Skeletal muscle satellite cell (primary cell): ENCODE results near the gene MYLK4.

Experiments
- H3K27me3 ChIP-seq: 2 replicates; pipeline ENCODE4 v1.7.0; 2013; ENCODE audit warnings: low read length; ENCODE audit not compliant: control insufficient read depth, insufficient read depth
- H3K36me3 ChIP-seq: 2 replicates; pipeline ENCODE4 v1.7.0; 2013; ENCODE audit warnings: mild to moderate bottlenecking, control low read depth, low read length; ENCODE audit not compliant: insufficient read depth
- H3K4me1 ChIP-seq: 2 replicates; pipeline ENCODE4 v1.7.0; 2013; ENCODE audit warnings: low read length; ENCODE audit not compliant: control insufficient read depth, insufficient read depth
- H3K4me2 ChIP-seq: 2 replicates; pipeline ENCODE4 v1.7.0; 2013; ENCODE audit warnings: mild to moderate bottlenecking, low read length
- H3K4me3 ChIP-seq: 2 replicates; pipeline ENCODE4 v1.7.0; 2013; ENCODE audit warnings: low read length
- H3K9ac ChIP-seq: 2 replicates; pipeline ENCODE4 v1.7.0; 2013; ENCODE audit warnings: mild to moderate bottlenecking, low read depth, low read length, moderate library complexity
- H3K9me3 ChIP-seq: replicated peaks from 2 replicates; pipeline ENCODE4 v1.7.0; 2013; ENCODE audit warnings: mild to moderate bottlenecking, control low read depth, low read length

MYLK4 gene

DNA sequence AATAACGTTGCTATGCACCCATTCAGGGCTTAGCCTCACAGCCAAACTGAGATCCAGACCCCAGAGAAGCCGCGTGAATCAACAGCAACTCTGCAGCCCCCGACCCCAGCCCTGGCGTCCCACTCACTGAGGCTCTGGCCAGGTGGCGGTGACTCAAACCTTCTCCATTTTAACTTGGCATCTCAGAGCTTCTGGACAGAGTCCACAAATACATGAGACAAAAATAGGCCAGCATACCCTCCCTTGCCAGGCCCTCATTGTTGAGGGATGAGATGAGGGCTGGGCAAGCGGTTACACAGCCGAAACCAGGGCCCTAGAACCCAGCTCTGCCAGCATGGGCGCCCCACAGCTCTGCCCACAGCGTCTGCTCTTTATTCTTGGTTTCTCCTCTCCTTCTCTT, 118.4 kb downstream of the MYLK4 start:
- Histone ChIP-seq H3K36me3 (no peaks in the 10 kb centered on the region), H3K4me1 (peaks cover 42% of the 10 kb centered on the region), H3K27me3 (no peaks in the 10 kb centered on the region), H3K4me2 (no peak overlapping the region), H3K9ac (peak overlapping the region; percentile 6), H3K9me3 (no peaks in the 10 kb centered on the region), H3K4me3 (no peak overlapping the region)

DNA sequence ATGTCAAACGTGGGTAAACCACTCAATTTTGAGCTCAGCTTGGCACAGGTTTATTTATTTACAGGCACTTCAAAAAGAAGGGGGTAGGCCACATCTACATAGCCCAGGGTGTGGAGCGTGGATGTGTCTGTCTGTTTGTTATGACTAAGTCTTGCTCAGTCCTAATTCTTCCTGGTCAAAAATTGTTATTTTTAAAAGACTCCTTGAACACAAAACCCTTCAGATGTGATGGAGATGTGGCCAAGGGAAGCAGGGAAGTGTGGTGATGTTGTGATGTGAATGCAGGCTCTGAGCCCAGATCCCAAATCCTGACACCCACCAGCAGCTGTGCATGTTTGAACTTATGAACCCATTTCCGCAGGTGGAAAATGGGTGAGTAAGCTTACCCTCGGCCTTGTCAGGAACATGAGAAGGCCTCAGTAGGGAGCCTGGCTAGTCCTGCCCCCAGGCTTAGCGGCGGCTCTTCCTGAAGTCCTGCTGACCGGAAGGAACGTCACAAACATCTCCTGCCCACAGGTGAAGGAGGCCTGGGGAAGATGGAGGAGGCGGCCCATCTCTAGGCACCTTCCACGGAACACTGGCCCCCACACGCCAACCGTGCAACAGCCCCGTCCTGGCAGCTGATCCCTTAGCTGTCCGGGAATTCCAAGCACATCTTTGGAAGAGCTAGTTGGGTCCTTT, 119.7 kb downstream of the MYLK4 start:
- Histone ChIP-seq H3K4me1 (peaks cover 51% of the 10 kb centered on the region), H3K4me2 (peak overlapping the region; percentile 57), H3K4me3 (peak overlapping the region; percentile 0), H3K27me3 (no peaks in the 10 kb centered on the region), H3K9me3 (no peaks in the 10 kb centered on the region), H3K9ac (peak overlapping the region; percentile 51), H3K36me3 (no peaks in the 10 kb centered on the region)

DNA sequence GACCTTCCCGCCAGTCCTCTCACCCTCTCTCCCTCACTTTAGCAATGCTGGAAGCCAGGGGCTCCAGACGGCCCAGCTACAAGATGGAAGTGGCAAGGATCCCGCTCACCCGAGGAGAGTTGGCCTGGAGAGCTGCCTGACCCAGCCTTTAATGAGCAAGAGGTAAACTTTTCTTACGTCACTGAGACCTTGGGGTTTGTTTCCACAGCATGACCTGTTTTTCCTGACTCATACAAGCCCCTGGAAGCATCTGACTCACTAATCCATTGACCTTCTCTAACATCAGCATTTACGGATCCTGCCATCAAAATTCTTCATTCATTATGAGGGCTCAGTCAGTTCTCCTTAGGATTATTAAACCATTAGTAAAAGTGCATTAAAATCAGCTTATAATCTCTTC, 120.4 kb downstream of the MYLK4 start:
- Histone ChIP-seq H3K4me3 (no peak overlapping the region), H3K4me1 (peaks cover 51% of the 10 kb centered on the region), H3K36me3 (no peaks in the 10 kb centered on the region), H3K4me2 (peak overlapping the region; percentile 57), H3K9ac (peak overlapping the region; percentile 51), H3K27me3 (no peaks in the 10 kb centered on the region), H3K9me3 (no peaks in the 10 kb centered on the region)

DNA sequence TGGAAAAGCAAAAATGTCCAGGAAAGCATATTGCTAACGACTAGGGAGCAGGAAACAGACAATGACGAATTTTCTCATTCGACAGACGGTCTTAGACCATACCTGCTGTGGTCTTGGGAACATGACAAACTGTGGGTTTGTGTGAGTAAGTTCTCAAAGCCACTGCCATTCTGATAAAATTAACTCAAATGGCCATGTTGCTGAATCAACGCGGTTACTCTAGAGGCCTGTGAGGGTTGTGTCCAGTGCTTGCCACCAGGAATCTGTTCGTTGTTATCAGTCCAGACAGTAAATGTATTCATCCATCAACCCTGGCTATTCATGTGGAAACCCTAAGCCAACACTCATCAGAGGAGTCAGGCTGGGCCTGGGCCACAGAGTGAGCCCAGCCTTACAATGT, 124.3 kb downstream of the MYLK4 start:
- no peak overlapping the region for H3K4me3 ChIP-seq
- no peak overlapping the region for H3K4me2 ChIP-seq
- no peaks in the 10 kb centered on the region for H3K36me3 ChIP-seq
- no peaks in the 10 kb centered on the region for H3K9me3 ChIP-seq
- H3K9ac ChIP-seq = no peak overlapping the region
- peaks cover 41% of the 10 kb centered on the region for H3K4me1 ChIP-seq
- peaks cover 4% of the 10 kb centered on the region for H3K27me3 ChIP-seq

DNA sequence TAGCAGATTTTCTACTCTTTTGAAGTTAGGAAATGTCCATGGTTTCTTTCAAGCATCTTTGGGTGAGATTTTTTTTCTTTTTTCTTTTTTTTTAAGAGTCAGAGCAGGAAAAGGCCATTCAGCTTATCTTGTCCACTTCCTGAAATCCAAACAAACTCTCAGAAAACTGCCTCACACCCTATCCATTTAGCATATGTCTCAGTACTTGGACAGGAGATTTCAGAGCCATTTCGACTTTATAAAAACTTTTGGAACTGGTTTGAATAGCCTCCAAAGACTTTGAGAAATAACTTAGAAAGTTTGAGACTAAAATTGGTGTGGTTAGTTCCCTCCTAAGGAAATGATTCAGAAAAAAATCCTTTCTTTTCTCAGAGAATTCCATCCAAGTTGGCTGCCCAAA, 125.1 kb downstream of the MYLK4 start:
- Histone ChIP-seq H3K27me3 (peaks cover 4% of the 10 kb centered on the region), H3K4me2 (no peak overlapping the region), H3K4me3 (no peak overlapping the region), H3K36me3 (no peaks in the 10 kb centered on the region), H3K9me3 (no peaks in the 10 kb centered on the region), H3K9ac (no peak overlapping the region), H3K4me1 (peaks cover 33% of the 10 kb centered on the region)

DNA sequence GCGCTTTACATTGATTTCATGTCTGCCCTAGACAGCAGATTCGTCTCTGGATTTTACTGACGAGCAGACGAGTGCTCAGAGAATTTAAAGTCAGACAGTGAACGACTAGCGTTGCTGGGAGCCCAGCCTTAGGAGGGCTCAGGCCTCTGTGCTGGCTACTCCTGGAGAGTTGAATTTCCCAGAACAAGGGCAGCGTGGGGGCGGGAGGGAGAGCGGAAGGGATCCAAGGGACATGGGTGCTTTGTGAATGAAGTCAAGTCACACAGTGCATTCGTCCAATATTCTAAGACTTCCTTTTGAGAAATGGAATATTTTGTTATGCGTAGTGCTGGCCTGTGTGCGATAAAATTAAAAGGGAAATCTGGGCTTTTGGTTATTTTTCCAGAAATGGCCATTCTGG, 126.5 kb downstream of the MYLK4 start:
- Histone ChIP-seq H3K27me3 (peaks cover 18% of the 10 kb centered on the region), H3K4me3 (no peak overlapping the region), H3K9ac (no peak overlapping the region), H3K4me1 (peaks cover 25% of the 10 kb centered on the region), H3K36me3 (no peaks in the 10 kb centered on the region), H3K9me3 (no peaks in the 10 kb centered on the region), H3K4me2 (no peak overlapping the region)

DNA sequence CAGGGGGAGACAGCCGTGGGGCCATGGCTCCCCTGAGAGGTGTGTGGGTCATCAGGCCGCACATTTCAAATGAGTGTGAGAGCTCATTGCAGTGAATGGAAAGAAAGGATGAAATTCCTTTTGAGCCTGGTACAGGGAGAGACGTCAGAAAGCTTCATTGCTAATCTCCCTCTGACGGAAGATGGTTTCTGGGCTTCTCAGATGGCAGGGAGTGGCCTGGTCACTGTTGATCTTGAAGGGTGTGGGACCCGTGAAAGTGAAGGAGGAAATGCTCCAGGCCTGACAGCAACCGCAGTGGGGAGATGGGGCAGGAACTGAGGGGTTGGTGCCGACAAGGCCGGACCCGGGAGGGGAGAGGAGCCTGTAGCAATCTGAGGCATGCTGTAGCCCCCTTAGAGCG, 127.4 kb downstream of the MYLK4 start:
- Histone ChIP-seq H3K9me3 (no peaks in the 10 kb centered on the region), H3K4me2 (peak overlapping the region; percentile 50), H3K9ac (peak overlapping the region; percentile 39), H3K36me3 (no peaks in the 10 kb centered on the region), H3K27me3 (peaks cover 25% of the 10 kb centered on the region), H3K4me1 (peaks cover 25% of the 10 kb centered on the region), H3K4me3 (no peak overlapping the region)

DNA sequence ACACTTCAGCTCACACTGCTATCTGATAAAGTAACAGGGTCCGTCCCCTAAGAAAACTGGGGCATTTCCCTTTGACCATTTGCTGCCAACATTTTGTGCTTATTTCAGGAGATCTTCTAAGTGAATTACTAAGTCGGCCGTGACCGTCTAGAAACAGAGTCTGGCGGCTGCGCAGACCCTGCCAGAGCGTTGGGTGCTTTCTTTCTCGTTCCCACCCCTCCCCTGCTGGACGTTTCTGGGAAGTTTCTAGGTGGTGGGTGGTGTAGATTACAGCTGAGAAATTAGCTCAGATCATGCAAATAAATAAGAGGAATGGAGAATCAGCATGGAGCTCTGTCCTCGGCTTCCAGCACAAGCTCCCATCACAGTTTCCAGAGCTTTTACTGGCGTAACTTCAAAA, 128.1 kb downstream of the MYLK4 start:
- no peak overlapping the region for H3K4me3 ChIP-seq

DNA sequence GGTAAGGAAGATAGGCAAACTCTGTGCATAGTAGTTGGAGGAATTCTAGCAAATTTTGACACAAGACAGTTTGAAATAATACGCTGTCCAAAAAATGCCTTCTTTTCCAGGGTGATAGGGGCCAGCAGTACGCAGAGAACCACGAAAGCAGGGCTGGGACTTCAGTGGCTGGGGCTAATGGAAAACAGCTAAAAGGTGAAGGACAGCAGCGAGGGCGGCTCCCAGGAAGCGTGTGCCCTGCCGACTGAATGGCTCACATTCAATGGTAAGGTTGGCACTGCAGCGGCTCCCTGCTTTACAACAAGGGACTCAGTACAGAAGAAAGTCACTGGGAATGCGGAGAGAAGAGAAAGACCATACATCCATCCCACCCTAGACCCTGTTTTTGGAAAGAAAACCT, 131.1 kb downstream of the MYLK4 start:
- Histone ChIP-seq H3K4me3 (no peak overlapping the region), H3K4me2 (no peak overlapping the region), H3K4me1 (peaks cover 15% of the 10 kb centered on the region), H3K36me3 (no peaks in the 10 kb centered on the region), H3K27me3 (peaks cover 25% of the 10 kb centered on the region), H3K9ac (no peak overlapping the region), H3K9me3 (no peaks in the 10 kb centered on the region)

More for the DNA sequence above, 128.1 kb downstream of the MYLK4 start:
- H3K36me3 ChIP-seq = no peaks in the 10 kb centered on the region
- peaks cover 25% of the 10 kb centered on the region for H3K4me1 ChIP-seq
- H3K27me3 ChIP-seq = peaks cover 25% of the 10 kb centered on the region
- H3K9me3 ChIP-seq = no peaks in the 10 kb centered on the region
- H3K9ac ChIP-seq = no peak overlapping the region
- peak overlapping the region; percentile 50 for H3K4me2 ChIP-seq

DNA sequence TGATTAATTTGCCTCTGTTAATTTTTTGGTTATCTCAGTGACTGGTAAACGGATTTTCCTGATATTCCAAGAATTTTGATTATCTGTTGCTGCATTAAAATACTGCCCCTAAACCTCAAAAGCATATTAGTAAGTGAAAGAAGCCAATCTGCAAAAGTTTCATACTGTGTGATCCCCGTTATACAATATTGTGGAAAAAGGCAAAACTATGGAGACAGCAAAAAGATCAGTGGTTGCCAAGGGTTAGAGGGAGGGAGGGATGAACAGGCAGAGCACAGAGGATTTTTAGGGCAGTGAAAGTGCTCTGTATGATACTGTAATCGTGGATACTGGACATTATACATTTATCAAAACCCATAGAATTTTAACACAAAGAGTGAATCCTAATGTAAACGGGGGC, 133.0 kb downstream of the MYLK4 start:
- Histone ChIP-seq H3K9me3 (no peaks in the 10 kb centered on the region), H3K36me3 (no peaks in the 10 kb centered on the region)

DNA sequence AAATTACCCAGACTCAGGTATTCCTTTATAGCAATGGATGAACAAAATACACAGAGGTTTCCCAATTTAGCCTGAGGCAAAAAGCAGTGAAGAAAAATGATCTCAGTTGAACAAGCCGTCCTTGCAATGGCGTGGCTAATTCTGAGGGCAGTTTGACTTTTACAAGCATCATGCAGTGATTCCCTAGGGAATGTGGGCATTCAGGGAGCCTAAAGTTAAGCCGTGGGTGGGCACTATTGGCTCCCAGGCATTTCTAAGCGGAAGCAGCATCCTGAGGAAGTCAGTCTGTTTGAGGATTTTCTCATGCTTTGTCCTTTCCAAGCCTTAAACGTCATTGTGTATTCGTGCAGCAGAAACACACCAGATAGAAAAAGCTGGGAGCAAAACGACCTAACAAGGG, 133.9 kb downstream of the MYLK4 start:
- Histone ChIP-seq H3K4me1 (no peaks in the 10 kb centered on the region), H3K36me3 (no peaks in the 10 kb centered on the region), H3K27me3 (peaks cover 25% of the 10 kb centered on the region), H3K4me3 (no peak overlapping the region), H3K9ac (no peak overlapping the region), H3K4me2 (no peak overlapping the region), H3K9me3 (no peaks in the 10 kb centered on the region)

More for the DNA sequence above, 133.0 kb downstream of the MYLK4 start:
- H3K4me1 ChIP-seq = peaks cover 2% of the 10 kb centered on the region
- H3K27me3 ChIP-seq = peaks cover 25% of the 10 kb centered on the region
- no peak overlapping the region for H3K4me2 ChIP-seq
- H3K4me3 ChIP-seq = no peak overlapping the region
- H3K9ac ChIP-seq = no peak overlapping the region

DNA sequence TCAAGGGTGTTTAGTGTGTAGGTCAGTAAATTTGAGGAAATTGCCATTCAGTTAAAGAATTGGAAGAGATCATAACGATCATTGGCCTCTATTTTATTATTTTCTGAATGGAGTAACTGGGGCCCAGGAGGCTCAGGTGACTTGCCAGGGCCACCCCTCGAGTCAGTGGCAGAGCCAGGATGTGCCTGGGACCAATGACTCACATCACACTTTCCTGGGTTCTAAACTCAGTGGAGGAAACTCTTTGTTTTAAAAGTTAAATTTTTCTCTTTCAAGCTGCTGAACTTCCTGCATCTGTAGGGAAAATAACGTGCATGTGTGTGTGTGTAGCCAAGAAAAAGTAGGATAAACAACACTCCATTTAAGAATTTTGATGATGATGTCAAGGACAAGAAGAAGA, 135.5 kb downstream of the MYLK4 start:
- no peak overlapping the region for H3K4me3 ChIP-seq
- H3K36me3 ChIP-seq = no peaks in the 10 kb centered on the region
- H3K4me1 ChIP-seq = no peaks in the 10 kb centered on the region
- no peak overlapping the region for H3K9ac ChIP-seq
- H3K4me2 ChIP-seq = no peak overlapping the region
- H3K9me3 ChIP-seq = no peaks in the 10 kb centered on the region
- H3K27me3 ChIP-seq = peaks cover 18% of the 10 kb centered on the region
